ENCODE results near the gene FREY1. TPM values are rescaled to one million over a fixed set of nuclear protein-coding genes. Genes with fewer than 3 reads are reported as not detected.
"Not testable (repeated sequence)": the region's sequence is repeated elsewhere in the genome, so short reads cannot be mapped to it uniquely, and the experiment has no call there.

Gene FREY1
- polyA plus RNA-seq, 1 donor (not counting 4 experiments of a cell fraction or from before 2014, with no cell fraction given) = 0.25 TPM

- Histone ChIP-seq H3K36me3 (ENCODE audit: control insufficient read depth in 2 of 2, extremely low read depth in 1 of 2, insufficient read depth in 2 of 2, low read length in 2 of 2) (peaks cover 5 to 9% of the 10 kb centered on the region in 2 experiments), H4K20me1 (ENCODE audit: control insufficient read depth, extremely low read depth, insufficient read depth, low read length) (no peaks in the 10 kb centered on the region), H3K4me3 (ENCODE audit: control insufficient read depth in 2 of 3, extremely low read depth in 1 of 3, insufficient read depth in 2 of 3, low read depth in 1 of 3, low read length in 3 of 3) (no peak overlapping the region), H3K4me1 (ENCODE audit: control insufficient read depth, extremely low read depth, insufficient read depth, low read length) (no peaks in the 10 kb centered on the region), H3K9ac (ENCODE audit: control insufficient read depth, extremely low read depth, insufficient read depth, low read length) (no peak overlapping the region), H3K27me3 (ENCODE audit: control insufficient read depth, extremely low read depth, insufficient read depth, low read length) (no peaks in the 10 kb centered on the region), H2AFZ (ENCODE audit: control insufficient read depth, low read length) (no peak overlapping the region), H3K4me2 (ENCODE audit: control insufficient read depth, extremely low read depth, insufficient read depth, low read depth, low read length) (no peak overlapping the region), H3K9me3 (ENCODE audit: control insufficient read depth, low read depth, low read length) (no peaks in the 10 kb centered on the region), H3K27ac (ENCODE audit: control insufficient read depth, insufficient read depth, low read length) (no peak overlapping the region), H3K9me1 (ENCODE audit: control insufficient read depth, extremely low read depth, insufficient read depth, low read length) (no peaks in the 10 kb centered on the region), H3K79me2 (ENCODE audit: control insufficient read depth, insufficient read depth, low read length) (no peaks in the 10 kb centered on the region)
- dilution Hi-C loops (cut with MboI; ENCODE audit: extremely low pct_ligation_motif_present, low sequenced_read_pairs) = no loop called here
- TF ChIP-seq EZH2 (IDR thresholded peaks at IDR 0.05; ENCODE audit: low read length) (no peak), CTCF (optimal IDR thresholded peaks at IDR 0.05 in 1 of 3, IDR thresholded peaks at IDR 0.05 in 1 of 3, conservative IDR thresholded peaks at IDR 0.05 in 1 of 3; ENCODE audit: extremely low read depth in 1 of 3, insufficient read depth in 2 of 3, low read length in 3 of 3) (no peak)
- DNase-seq (ENCODE audit: low read depth, low spot score) (no peak), FAIRE-seq (no peak)
These were observed 870 bp upstream of the FREY1 start for GRCh38 chr11:45907911-45908370.

GRCh38 chr11:45906096-45906682 is 882 bp downstream of the FREY1 start:
- dilution Hi-C loops (cut with MboI; ENCODE audit: extremely low pct_ligation_motif_present, low sequenced_read_pairs) = no loop called here
- Histone ChIP-seq H3K4me1 (ENCODE audit: control insufficient read depth, extremely low read depth, insufficient read depth, low read length) (no peaks in the 10 kb centered on the region), H3K27me3 (ENCODE audit: control insufficient read depth, extremely low read depth, insufficient read depth, low read length) (peaks cover 6% of the 10 kb centered on the region), H3K36me3 (ENCODE audit: control insufficient read depth in 2 of 2, extremely low read depth in 1 of 2, insufficient read depth in 2 of 2, low read length in 2 of 2) (peaks cover 5 to 7% of the 10 kb centered on the region in 2 experiments), H3K4me3 (ENCODE audit: control insufficient read depth in 2 of 3, extremely low read depth in 1 of 3, insufficient read depth in 2 of 3, low read depth in 1 of 3, low read length in 3 of 3) (no peak overlapping the region), H3K79me2 (ENCODE audit: control insufficient read depth, insufficient read depth, low read length) (no peaks in the 10 kb centered on the region), H3K9ac (ENCODE audit: control insufficient read depth, extremely low read depth, insufficient read depth, low read length) (no peak overlapping the region), H3K4me2 (ENCODE audit: control insufficient read depth, extremely low read depth, insufficient read depth, low read depth, low read length) (no peak overlapping the region), H3K9me3 (ENCODE audit: control insufficient read depth, low read depth, low read length) (no peaks in the 10 kb centered on the region), H3K9me1 (ENCODE audit: control insufficient read depth, extremely low read depth, insufficient read depth, low read length) (no peaks in the 10 kb centered on the region), H3K27ac (ENCODE audit: control insufficient read depth, insufficient read depth, low read length) (no peak overlapping the region), H4K20me1 (ENCODE audit: control insufficient read depth, extremely low read depth, insufficient read depth, low read length) (no peaks in the 10 kb centered on the region), H2AFZ (ENCODE audit: control insufficient read depth, low read length) (no peak overlapping the region)
- DNase-seq (ENCODE audit: low read depth, low spot score) (no peak), FAIRE-seq (no peak)
- no peak for TF ChIP-seq CTCF (optimal IDR thresholded peaks at IDR 0.05 in 1 of 3, IDR thresholded peaks at IDR 0.05 in 1 of 3, conservative IDR thresholded peaks at IDR 0.05 in 1 of 3; ENCODE audit: extremely low read depth in 1 of 3, insufficient read depth in 2 of 3, low read length in 3 of 3)
- no peak for TF ChIP-seq EZH2 (IDR thresholded peaks at IDR 0.05; ENCODE audit: low read length)

- H3K4me2 ChIP-seq (ENCODE audit: control insufficient read depth, extremely low read depth, insufficient read depth, low read depth, low read length); H2AFZ ChIP-seq (ENCODE audit: control insufficient read depth, low read length); H3K9me3 ChIP-seq (ENCODE audit: control insufficient read depth, low read depth, low read length); H3K36me3 ChIP-seq (ENCODE audit: control insufficient read depth in 2 of 2, extremely low read depth in 1 of 2, insufficient read depth in 2 of 2, low read length in 2 of 2); H3K4me3 ChIP-seq (ENCODE audit: control insufficient read depth in 2 of 3, extremely low read depth in 1 of 3, insufficient read depth in 2 of 3, low read depth in 1 of 3, low read length in 3 of 3); H3K4me1 ChIP-seq (ENCODE audit: control insufficient read depth, extremely low read depth, insufficient read depth, low read length); H4K20me1 ChIP-seq (ENCODE audit: control insufficient read depth, extremely low read depth, insufficient read depth, low read length); H3K9me1 ChIP-seq (ENCODE audit: control insufficient read depth, extremely low read depth, insufficient read depth, low read length); H3K9ac ChIP-seq (ENCODE audit: control insufficient read depth, extremely low read depth, insufficient read depth, low read length); DNase-seq (ENCODE audit: low read depth, low spot score); dilution Hi-C loops (cut with MboI; ENCODE audit: extremely low pct_ligation_motif_present, low sequenced_read_pairs); FAIRE-seq; H3K27ac ChIP-seq (ENCODE audit: control insufficient read depth, insufficient read depth, low read length); H3K79me2 ChIP-seq (ENCODE audit: control insufficient read depth, insufficient read depth, low read length): not testable (repeated sequence)
- peaks cover 12% of the 10 kb centered on the region for H3K27me3 ChIP-seq (ENCODE audit: control insufficient read depth, extremely low read depth, insufficient read depth, low read length)
These were observed 1.5 kb downstream of the FREY1 start for GRCh38 chr11:45905576-45905975.
